Measurements from ENCODE around the gene PFN1. TPM values are rescaled to one million over a fixed set of nuclear protein-coding genes. Genes with fewer than 3 reads are reported as not detected.

PFN1 gene
- total RNA-seq, 2 donors from 2014 or later: 1,225 to 1,232 TPM

DNA sequence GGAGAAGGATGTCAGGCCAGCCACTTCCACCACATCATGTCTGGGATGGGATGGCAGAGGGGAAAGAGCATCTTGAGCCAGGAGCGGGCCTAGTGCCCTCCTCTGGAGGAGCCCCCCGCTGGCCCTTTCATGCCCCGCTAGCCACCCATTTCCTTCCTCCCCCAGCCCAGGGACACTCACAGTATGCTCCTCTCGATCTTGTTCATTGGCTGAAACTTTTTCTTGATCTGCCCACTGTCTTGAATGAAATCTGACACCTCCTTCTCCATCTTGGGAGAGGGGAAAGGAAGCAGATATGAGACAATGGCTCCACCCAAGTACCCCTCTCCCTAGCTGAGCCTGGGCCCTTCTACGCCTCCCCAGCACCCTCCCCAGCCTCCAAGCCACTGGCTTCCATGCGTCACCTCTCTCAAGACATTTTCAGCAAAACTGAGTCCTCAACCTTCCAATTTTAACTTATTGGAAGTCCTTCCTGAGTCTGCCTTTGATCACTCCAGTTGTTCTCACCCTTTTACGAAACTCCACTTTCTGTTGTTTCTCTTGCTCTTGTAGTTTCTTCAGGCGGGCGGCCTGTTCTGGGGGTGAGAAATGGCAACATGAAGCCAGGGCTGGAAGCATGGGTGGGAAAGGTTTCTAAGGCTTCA lies 12.1 kb upstream of the PFN1 start:
- peaks cover 0 to 1% of the 10 kb centered on the region in 2 donors for H3K9me3 Mint-ChIP-seq

DNA sequence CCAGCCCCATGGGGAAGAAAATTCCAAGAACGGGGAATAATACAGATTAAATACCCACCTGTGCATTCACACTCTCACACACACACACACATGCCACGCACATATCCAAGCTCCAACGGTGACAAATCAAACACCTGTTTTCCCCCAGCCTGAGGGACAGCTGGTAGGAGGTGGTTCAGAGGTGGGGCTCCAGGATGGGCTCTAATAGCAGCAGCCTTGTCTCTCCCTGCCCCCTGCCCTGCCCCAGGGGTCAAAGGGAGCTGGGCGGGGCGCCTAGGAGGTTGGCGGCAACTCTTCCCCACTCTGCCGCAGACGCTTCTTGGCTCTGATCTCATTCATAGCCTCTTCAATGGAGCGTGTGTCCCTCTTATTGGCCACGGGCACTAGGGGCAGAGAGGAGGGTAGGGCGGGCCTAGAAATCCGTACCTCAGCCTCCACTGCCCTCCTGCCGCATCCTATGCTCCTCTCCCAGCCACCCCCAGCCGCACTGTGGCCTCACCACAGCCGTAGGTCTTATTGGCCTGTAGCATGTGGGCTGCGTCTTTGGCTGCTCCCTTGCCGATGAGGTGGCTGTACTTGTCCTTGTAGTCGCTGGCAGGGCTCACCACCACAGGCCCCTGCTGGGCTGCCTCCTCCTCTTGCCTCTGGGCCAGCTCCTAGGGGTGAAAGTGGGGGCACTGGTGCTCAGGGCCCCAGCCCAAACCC lies 11.1 kb upstream of the PFN1 start:
- no peaks in the 10 kb centered on the region for H3K9me3 Mint-ChIP-seq
- no peaks in the 10 kb centered on the region for H3K27me3 Mint-ChIP-seq (ENCODE audit: low read depth)
- peaks cover 10% of the 10 kb centered on the region for H3K4me1 Mint-ChIP-seq (ENCODE audit: low read depth)
- H3K4me3 Mint-ChIP-seq: no peak overlapping the region
- no peak overlapping the region for H3K27ac Mint-ChIP-seq
- DNase-seq (no peak), ATAC-seq (replicated peaks in 1 of 2) (peak in 1 of 2 donors; percentile 8)
- H3K36me3 Mint-ChIP-seq (ENCODE audit: insufficient read depth in 2 of 2): peaks cover 0 to 3% of the 10 kb centered on the region in 2 donors

More for the DNA sequence above, 12.1 kb upstream of the PFN1 start:
- no peak overlapping the region for H3K27ac Mint-ChIP-seq
- H3K36me3 Mint-ChIP-seq (ENCODE audit: insufficient read depth in 2 of 2): peaks cover 4 to 9% of the 10 kb centered on the region in 2 donors
- no peaks in the 10 kb centered on the region for H3K27me3 Mint-ChIP-seq (ENCODE audit: low read depth)
- ATAC-seq (replicated peaks in 1 of 2) (peak in 1 of 2 donors; percentile 11), DNase-seq (no peak)
- H3K4me1 Mint-ChIP-seq (ENCODE audit: low read depth): peaks cover 15% of the 10 kb centered on the region
- H3K4me3 Mint-ChIP-seq: no peak overlapping the region

DNA sequence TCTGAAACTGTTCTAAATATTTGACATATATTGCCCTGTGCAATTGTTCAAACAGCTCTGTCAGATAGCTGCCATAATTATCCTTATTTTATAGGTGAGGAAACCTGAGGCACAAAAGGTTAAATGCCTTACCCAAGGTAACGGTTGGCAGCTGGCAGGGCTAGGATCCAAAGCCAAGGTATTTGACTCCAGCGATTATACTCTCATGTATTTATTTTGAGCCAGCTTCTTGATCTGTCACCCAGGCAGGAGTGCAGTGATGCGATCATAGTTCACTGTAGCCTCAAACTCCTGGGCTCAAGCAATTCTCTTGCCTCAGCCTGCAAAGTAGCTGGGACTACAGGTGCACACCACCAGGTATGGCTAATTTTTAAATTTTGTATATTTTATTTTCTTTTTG lies 9.8 kb upstream of the PFN1 start:
- H3K27me3 Mint-ChIP-seq (ENCODE audit: low read depth): no peaks in the 10 kb centered on the region
- no peak overlapping the region for H3K27ac Mint-ChIP-seq

DNA sequence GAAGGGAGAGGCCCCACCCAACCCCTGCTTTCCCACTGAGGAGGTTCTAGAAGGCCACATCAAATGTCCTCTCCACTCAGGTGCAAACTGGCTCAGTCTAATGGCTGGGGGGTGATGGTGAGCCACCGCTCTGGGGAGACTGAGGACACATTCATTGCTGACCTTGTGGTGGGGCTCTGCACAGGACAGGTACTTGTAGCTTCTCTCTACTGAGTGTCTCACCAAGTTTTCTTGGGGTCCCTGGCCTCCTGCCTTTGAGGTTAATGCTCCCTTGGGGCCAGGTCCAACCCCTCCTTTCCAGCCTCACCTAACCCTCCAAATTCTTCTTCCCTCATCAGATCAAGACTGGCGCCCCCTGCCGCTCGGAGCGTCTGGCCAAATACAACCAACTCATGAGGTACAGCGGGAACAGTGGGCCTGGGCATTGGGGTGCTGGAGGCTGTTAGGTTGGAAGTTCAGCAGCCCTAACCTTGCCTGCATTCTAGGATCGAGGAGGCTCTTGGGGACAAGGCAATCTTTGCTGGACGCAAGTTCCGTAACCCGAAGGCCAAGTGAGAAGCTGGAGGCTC lies 8.2 kb upstream of the PFN1 start:
- H3K9me3 Mint-ChIP-seq: no peaks in the 10 kb centered on the region
- H3K27me3 Mint-ChIP-seq (ENCODE audit: low read depth): no peaks in the 10 kb centered on the region
- ATAC-seq (replicated peaks in 1 of 2) (peak; percentile 10 to 22), DNase-seq (no peak)
- peaks cover 1 to 6% of the 10 kb centered on the region in 2 donors for H3K36me3 Mint-ChIP-seq (ENCODE audit: insufficient read depth in 2 of 2)
- H3K27ac Mint-ChIP-seq: no peak overlapping the region
- H3K4me1 Mint-ChIP-seq (ENCODE audit: low read depth): peaks cover 14% of the 10 kb centered on the region
- H3K4me3 Mint-ChIP-seq: no peak overlapping the region

More for the DNA sequence above, 9.8 kb upstream of the PFN1 start:
- no peak for ATAC-seq (replicated peaks in 1 of 2)
- no peak for DNase-seq
- Mint-ChIP-seq H3K4me3 (no peak overlapping the region), H3K36me3 (ENCODE audit: insufficient read depth in 2 of 2) (peaks cover 1 to 5% of the 10 kb centered on the region in 2 donors), H3K9me3 (no peaks in the 10 kb centered on the region), H3K4me1 (ENCODE audit: low read depth) (peaks cover 10% of the 10 kb centered on the region)

DNA sequence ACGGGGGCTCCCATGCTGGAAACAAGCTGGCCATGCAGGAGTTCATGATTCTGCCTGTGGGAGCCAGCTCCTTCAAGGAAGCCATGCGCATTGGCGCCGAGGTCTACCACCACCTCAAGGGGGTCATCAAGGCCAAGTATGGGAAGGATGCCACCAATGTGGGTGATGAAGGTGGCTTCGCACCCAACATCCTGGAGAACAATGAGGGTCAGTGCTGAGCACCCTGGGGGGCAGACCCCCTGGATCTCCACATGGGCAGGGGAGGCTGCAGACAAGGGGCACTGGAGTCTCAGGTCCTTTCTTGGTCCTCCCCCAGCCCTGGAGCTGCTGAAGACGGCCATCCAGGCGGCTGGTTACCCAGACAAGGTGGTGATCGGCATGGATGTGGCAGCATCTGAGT lies 6.8 kb upstream of the PFN1 start:
- DNase-seq (no peak), ATAC-seq (replicated peaks in 1 of 2) (no peak)
- Mint-ChIP-seq H3K27me3 (ENCODE audit: low read depth) (no peaks in the 10 kb centered on the region), H3K36me3 (ENCODE audit: insufficient read depth in 2 of 2) (peaks cover 1 to 6% of the 10 kb centered on the region in 2 donors), H3K9me3 (no peaks in the 10 kb centered on the region), H3K27ac (no peak overlapping the region), H3K4me3 (no peak overlapping the region), H3K4me1 (ENCODE audit: low read depth) (peaks cover 28% of the 10 kb centered on the region)

DNA sequence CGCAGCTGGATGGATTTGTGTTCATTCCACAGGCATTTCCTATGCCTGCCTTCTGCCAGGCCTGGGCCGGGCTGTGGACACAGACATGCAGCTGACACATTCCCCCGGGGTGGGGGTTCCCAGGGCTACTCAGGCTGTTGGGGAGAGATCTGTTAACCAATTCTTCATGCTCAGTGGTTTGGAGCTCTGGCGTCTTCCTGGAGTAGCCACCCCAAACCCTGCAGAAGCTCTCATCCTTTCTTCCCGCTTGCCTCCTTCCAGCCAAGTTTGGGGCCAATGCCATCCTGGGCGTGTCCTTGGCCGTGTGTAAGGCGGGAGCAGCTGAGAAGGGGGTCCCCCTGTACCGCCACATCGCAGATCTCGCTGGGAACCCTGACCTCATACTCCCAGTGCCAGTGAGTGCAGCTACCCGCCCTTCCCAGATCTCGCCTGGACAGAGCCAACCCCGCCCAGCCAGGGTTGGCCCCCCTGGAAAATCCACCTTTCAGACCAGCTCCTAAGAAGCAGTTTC lies 5.2 kb upstream of the PFN1 start:
- DNase-seq (no peak), ATAC-seq (replicated peaks in 1 of 2) (no peak)
- peaks cover 1 to 6% of the 10 kb centered on the region in 2 donors for H3K36me3 Mint-ChIP-seq (ENCODE audit: insufficient read depth in 2 of 2)
- H3K9me3 Mint-ChIP-seq: no peaks in the 10 kb centered on the region
- no peak overlapping the region for H3K27ac Mint-ChIP-seq
- H3K4me1 Mint-ChIP-seq (ENCODE audit: low read depth): peaks cover 28% of the 10 kb centered on the region
- no peaks in the 10 kb centered on the region for H3K27me3 Mint-ChIP-seq (ENCODE audit: low read depth)
- H3K4me3 Mint-ChIP-seq: no peak overlapping the region

DNA sequence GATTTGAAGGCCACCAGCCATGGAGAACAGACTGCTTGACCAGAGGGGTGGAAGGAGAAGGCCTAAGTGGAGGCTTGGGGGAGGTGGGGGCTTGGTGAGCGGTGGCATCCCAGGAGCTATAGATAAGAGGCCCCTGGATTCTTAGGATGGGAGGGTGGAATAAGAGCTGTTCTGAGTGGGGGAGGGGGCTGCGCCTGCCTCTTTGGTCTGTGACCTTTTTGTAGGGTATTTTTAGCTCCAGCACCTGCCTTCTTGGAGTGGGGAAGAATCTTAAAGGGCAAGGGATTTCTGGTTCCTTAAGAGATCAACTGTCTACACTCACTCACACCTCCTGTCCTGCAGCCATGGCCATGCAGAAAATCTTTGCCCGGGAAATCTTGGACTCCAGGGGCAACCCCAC lies 3.2 kb upstream of the PFN1 start:
- Mint-ChIP-seq H3K9me3 (no peaks in the 10 kb centered on the region), H3K36me3 (ENCODE audit: insufficient read depth in 2 of 2) (peaks cover 7 to 11% of the 10 kb centered on the region in 2 donors), H3K27me3 (ENCODE audit: low read depth) (no peaks in the 10 kb centered on the region), H3K27ac (peak overlapping the region; percentile 95), H3K4me1 (ENCODE audit: low read depth) (peaks cover 29% of the 10 kb centered on the region), H3K4me3 (peak overlapping the region; percentile 89 to 90)
- no peak for DNase-seq
- ATAC-seq (replicated peaks in 1 of 2): no peak

DNA sequence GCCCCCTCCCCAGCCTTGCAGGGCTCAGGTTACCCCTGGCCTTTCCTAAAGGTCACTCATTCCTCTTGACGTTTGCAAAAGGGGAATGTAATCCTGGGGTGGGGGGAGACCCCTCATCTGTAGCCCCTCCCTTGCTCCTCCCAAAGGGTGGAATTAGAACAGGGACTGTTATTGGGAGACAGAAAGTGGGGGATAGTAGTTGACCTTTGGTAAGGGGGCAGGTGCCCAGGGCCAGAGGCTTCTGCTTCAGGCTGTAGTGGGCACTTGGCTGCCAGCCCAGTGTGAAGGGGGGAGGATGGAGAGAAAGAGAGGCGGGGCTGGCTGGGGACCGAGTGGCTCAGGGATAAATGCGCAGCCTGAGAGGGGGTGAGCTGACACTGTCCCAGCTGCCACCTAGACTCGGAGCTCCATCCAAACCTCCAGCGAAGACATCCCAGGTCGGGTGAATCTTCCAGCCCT lies 2.4 kb upstream of the PFN1 start, which contains the start of gene ENO3:
Gene ENO3 (plus strand): TSS at position 374 of the 459 bp plus-strand sequence. CDS start 711 bp downstream, outside the sequence.
- H3K36me3 Mint-ChIP-seq (ENCODE audit: insufficient read depth in 2 of 2): peaks cover 11 to 16% of the 10 kb centered on the region in 2 donors
- H3K4me3 Mint-ChIP-seq: peak within 1 kb of the TSS; percentile 89 to 90
- no peaks in the 10 kb centered on the region for H3K27me3 Mint-ChIP-seq (ENCODE audit: low read depth)
- DNase-seq: no peak
- H3K9me3 Mint-ChIP-seq: no peaks in the 10 kb centered on the region
- H3K27ac Mint-ChIP-seq: peak within 1 kb of the TSS; percentile 95
- no peak for ATAC-seq (replicated peaks in 1 of 2)
- peaks cover 29% of the 10 kb centered on the region for H3K4me1 Mint-ChIP-seq (ENCODE audit: low read depth)

DNA sequence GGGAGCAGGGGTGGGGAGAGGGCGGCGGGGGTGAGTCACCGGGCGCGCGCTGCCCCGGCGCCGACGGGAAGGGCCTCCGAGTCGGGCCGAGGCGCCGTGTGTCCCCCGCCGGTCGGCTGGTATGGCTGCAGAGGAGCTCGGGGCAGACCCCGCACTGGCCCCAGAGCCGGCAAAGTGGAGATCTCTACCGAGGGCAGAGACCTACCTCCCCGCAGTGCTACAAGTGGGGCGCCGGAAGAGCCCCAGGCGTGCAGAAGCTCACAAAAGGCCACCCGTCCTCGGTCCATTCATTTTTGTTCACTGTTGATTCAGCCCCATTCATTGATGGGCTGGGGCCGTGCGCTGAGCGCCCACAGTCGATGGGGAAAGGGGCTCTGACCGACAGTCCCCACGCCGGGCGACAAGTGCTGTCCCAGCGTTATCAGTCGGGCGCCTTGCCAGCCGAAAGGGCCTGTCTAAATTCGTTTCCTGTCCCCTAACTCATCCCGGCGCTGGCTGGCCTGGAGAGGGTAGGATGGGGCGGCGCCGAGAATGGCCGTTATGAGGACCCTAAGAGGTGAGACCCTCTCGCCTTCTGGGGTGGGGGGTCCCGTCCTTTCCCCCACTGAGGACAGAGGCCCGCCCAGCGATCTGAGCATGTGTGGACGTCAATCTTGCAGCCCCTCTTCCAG lies 1.9 kb upstream of the PFN1 start:
- Mint-ChIP-seq H3K4me3 (peak overlapping the region; percentile 89 to 90), H3K4me1 (ENCODE audit: low read depth) (peaks cover 35% of the 10 kb centered on the region), H3K27ac (peak overlapping the region; percentile 95)

DNA sequence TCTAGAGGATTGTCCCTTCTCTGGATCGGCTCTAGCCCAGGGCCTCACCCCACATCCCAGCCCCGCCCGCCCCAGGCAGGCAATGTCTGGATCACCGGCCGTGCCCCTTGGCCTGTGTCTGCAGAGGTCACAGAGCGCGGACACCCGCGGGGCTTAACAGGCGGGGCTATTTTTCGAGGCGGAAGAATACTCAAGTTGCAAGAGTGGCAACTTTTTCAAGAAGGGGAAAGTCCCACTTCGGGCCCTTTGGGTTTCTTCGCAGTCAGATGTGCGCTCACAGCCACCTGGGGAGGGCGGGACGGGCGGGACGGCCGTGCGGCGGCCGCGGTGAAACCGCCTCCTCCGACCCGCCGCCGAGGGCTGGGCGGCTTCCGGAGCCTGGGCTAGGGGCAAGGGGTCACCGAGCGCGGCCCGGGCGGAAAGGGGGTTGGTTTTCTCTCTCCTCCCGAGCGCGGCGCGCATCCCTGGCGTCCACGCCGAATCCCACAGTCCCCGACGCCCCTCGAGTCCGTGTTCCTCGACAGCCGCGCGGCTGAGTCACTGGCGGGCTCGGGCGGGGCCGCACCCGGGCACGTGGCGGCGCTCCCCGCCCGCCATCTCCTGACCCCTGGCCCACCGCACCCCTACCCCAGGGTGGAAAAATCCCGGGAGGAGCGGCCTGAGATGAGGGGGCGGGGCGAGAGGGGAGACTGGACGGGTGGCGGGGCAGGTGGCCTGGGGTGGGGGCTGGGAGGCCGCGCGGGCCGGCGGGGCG lies 1.2 kb upstream of the PFN1 start:
- H3K4me1 Mint-ChIP-seq (ENCODE audit: low read depth): peaks cover 42% of the 10 kb centered on the region
- DNase-seq (peak; percentile 81 to 86), ATAC-seq (replicated peaks in 1 of 2) (peak; percentile 39 to 43)
- H3K4me3 Mint-ChIP-seq: peak overlapping the region; percentile 93 to 98
- H3K9me3 Mint-ChIP-seq: no peaks in the 10 kb centered on the region
- H3K27ac Mint-ChIP-seq: no peak overlapping the region
- H3K27me3 Mint-ChIP-seq (ENCODE audit: low read depth): no peaks in the 10 kb centered on the region
- H3K36me3 Mint-ChIP-seq (ENCODE audit: insufficient read depth in 2 of 2): peaks cover 18 to 28% of the 10 kb centered on the region in 2 donors

More for the DNA sequence above, 1.9 kb upstream of the PFN1 start:
- DNase-seq (peak; percentile 43 to 59), ATAC-seq (replicated peaks in 1 of 2) (peak; percentile 17 to 25)
- Mint-ChIP-seq H3K36me3 (ENCODE audit: insufficient read depth in 2 of 2) (peaks cover 16 to 22% of the 10 kb centered on the region in 2 donors), H3K27me3 (ENCODE audit: low read depth) (no peaks in the 10 kb centered on the region), H3K9me3 (no peaks in the 10 kb centered on the region)

DNA sequence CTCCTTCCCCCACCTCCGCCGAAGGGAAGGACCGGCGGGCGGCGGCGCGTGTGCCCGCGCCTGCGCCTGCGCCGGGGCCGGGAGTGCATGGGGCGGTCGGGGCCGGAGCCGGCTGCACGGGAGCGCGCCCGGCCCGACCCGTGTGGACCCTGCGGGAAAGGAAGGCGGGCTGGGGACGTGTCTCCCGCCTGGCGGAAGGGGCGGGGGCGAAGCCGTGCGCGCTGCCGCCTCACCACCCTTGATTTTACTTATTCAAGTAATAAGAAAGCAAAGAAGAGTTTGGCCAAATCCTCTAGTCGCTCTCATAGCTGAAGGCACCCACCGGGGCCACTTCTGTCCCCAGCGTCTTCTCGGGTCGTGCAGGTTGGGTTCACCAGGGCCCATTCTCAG lies 596 bp upstream of the PFN1 start:
- Mint-ChIP-seq H3K9me3 (no peaks in the 10 kb centered on the region), H3K27me3 (ENCODE audit: low read depth) (no peaks in the 10 kb centered on the region), H3K4me3 (peak overlapping the region; percentile 93 to 98), H3K36me3 (ENCODE audit: insufficient read depth in 2 of 2) (peaks cover 23 to 32% of the 10 kb centered on the region in 2 donors), H3K4me1 (ENCODE audit: low read depth) (peaks cover 48% of the 10 kb centered on the region), H3K27ac (peak overlapping the region; percentile 93)
- ATAC-seq (replicated peaks in 1 of 2): peak; percentile 55 to 58
- peak; percentile 86 to 89 for DNase-seq
